GM12878 (cell line): Measurements from ENCODE around the gene WHRN. TPM values are rescaled to one million over a fixed set of nuclear protein-coding genes. Genes with fewer than 3 reads are reported as not detected.

ENCODE experiments used
- ATAC-seq: fragments of 200-7000 bp; cut with Tn5 transposase; 3 replicates; pipeline ENCODE4 v1.9.1; 2020; ENCODE audit warnings: mild to moderate bottlenecking, moderate library complexity
- BruUV-seq: library from RNA; stranded (reverse); fragments of 400-500 nt; replicated peaks from 2 replicates; lab custom pipeline; 2021; lab: Mats Ljungman, UMichigan
- CTCF ChIA-PET: fragments of 300-600 bp; sonication (Branson Sonifier 250); formaldehyde crosslinking; extraction: SDS; loops from one replicate; lab custom pipeline; 2021; ENCODE audit warnings: inconsistent platforms; lab: Yijun Ruan, JAX
- POLR2A ChIA-PET: fragments of 350-600 bp; formaldehyde crosslinking; extraction: SDS; loops from one replicate; lab custom pipeline; 2021; ENCODE audit warnings: inconsistent platforms; lab: Charles Lee
- RAD21 ChIA-PET: fragments of 300-600 bp; sonication (Branson Sonifier 250); formaldehyde crosslinking; loops from one replicate; lab custom pipeline; 2023; ENCODE audit warnings: antibody characterized with exemption; ENCODE audit not compliant: unreplicated experiment; lab: Charles Lee
- SMC1A ChIA-PET: fragments of 300-600 bp; sonication (Branson Sonifier 250); formaldehyde crosslinking; loops from one replicate; lab custom pipeline; 2023; ENCODE audit not compliant: unreplicated experiment, uncharacterized antibody; lab: Charles Lee
- DNase-seq: peaks from one replicate; pipeline ENCODE4 v3.0.0-alpha.2; 2011; ENCODE audit warnings: low read depth, low spot score
- FAIRE-seq: peaks from 3 replicates; lab custom pipeline; 2011; peaks lifted over from hg19 to GRCh38; lab: Jason Lieb, UNC
- H2AFZ ChIP-seq: 2 replicates; pipeline ENCODE4 v1.6.0; 2011; ENCODE audit warnings: low read depth, low read length, control low read depth; ENCODE audit not compliant: control insufficient read depth
- H3K27ac ChIP-seq: 2 replicates; pipeline ENCODE4 v1.5.1; 2011; ENCODE audit warnings: control low read depth; ENCODE audit not compliant: control insufficient read depth, insufficient read depth
- H3K27me3 ChIP-seq, 2 experiments: replicated peaks in 1 of 2; 2 replicates each; pipeline versions ENCODE4 v1.6.0 to v1.6.1; 2011; ENCODE audit warnings: low read length in 1 of 2; ENCODE audit not compliant: control insufficient read depth in 2 of 2, insufficient read depth in 2 of 2
- H3K36me3 ChIP-seq, 2 experiments: 2 replicates each; pipeline ENCODE4 v1.5.1; 2011; ENCODE audit warnings: low read length in 1 of 2; ENCODE audit not compliant: control insufficient read depth in 2 of 2, insufficient read depth in 2 of 2
- H3K4me1 ChIP-seq: 2 replicates; pipeline ENCODE4 v1.6.1; 2011; ENCODE audit warnings: mild to moderate bottlenecking, low read length, moderate library complexity, mixed read lengths; ENCODE audit not compliant: control insufficient read depth, insufficient read depth
- H3K4me2 ChIP-seq: 2 replicates; pipeline ENCODE4 v1.6.0; 2011; ENCODE audit warnings: control low read depth; ENCODE audit not compliant: control insufficient read depth, insufficient read depth
- H3K4me3 ChIP-seq: fragments of 200-600 bp; sonication (generic); 2 replicates; pipeline ENCODE4 v1.5.1; 2016
- H3K79me2 ChIP-seq: 2 replicates; pipeline ENCODE4 v1.6.0; 2011; ENCODE audit warnings: low read length; ENCODE audit not compliant: control insufficient read depth, insufficient read depth
- H3K9ac ChIP-seq: 2 replicates; pipeline ENCODE4 v1.8.0; 2011; ENCODE audit warnings: low read length, control low read depth, mixed read lengths; ENCODE audit not compliant: control insufficient read depth, insufficient read depth
- H3K9me3 ChIP-seq: replicated peaks from 3 replicates; pipeline ENCODE4 v1.5.1; 2011; ENCODE audit warnings: mild to moderate bottlenecking, low read length; ENCODE audit not compliant: control insufficient read depth, insufficient read depth
- H4K20me1 ChIP-seq: 2 replicates; pipeline ENCODE4 v1.6.0; 2011; ENCODE audit not compliant: control insufficient read depth, insufficient read depth
- ATF7 ChIP-seq: fragments of 450-650 bp; IDR thresholded peaks from 2 replicates; pipeline ENCODE4 v1.6.1; 2016; ENCODE audit warnings: low read depth, mild to moderate bottlenecking
- PBX3 ChIP-seq: IDR thresholded peaks from 2 replicates; pipeline ENCODE4 v1.6.1; 2011; ENCODE audit warnings: mild to moderate bottlenecking, low read depth, low read length, moderate library complexity; ENCODE audit not compliant: insufficient replicate concordance
- SRF ChIP-seq, 2 experiments: IDR thresholded peaks; 2 replicates each; pipeline ENCODE4 v1.6.1; 2011; ENCODE audit warnings: low read depth in 2 of 2, low read length in 2 of 2, mild to moderate bottlenecking in 1 of 2, moderate library complexity in 1 of 2
- ZNF592 ChIP-seq: fragments of 450-650 bp; IDR thresholded peaks from 2 replicates; pipeline ENCODE4 v1.6.1; 2017; ENCODE audit warnings: mild to moderate bottlenecking, moderate library complexity
- WGBS: methylation state at CpG from one replicate; pipeline ENCODE4 v1.1.6; 2016; ENCODE audit warnings: low lambda C conversion rate; ENCODE audit not compliant: insufficient replicate concordance, insufficient coverage; ENCODE audit errors: missing lambda C conversion rate; 5-methylcytosine and 5-hydroxymethylcytosine counted together
- in situ Hi-C: fragments of 300-500 bp; cut with MboI; formaldehyde crosslinking; loops from 9 replicates; pipeline ENCODE4 v1.14.3; 2018; ENCODE audit warnings: mixed read lengths
- intact Hi-C: fragments of 100-400 bp; cut with micrococcal nuclease; formaldehyde crosslinking; loops from one replicate; pipeline ENCODE4 v1.14.2; 2022; ENCODE audit not compliant: unreplicated experiment
- polyA plus RNA-seq, 11 experiments: library from polyadenylated mRNA; depleted of rRNA in 4 of 11; unstranded in 6 of 11; stranded (reverse) in 5 of 11; fragments of >200 nt; fragmentation: Nextera tagmentation in 4 of 11; fragmentation: Illumina TruSeq in 1 of 11; extraction: Ambion mirVana in 4 of 11; extraction: Trizol in 1 of 11; gene quantifications; 1 replicate in 1 of 11; 2 replicates in 10 of 11; pipeline versions ENCODE4 v1.2.1 to v1.2.3, GENCODE V29; 2011 to 2016; ENCODE audit warnings: inconsistent platforms in 2 of 11, missing spikeins in 2 of 11, low read depth in 1 of 11
- total RNA-seq, 4 experiments: library from RNA; depleted of rRNA in 3 of 4; stranded (reverse); fragments of >200 nt in 3 of 4; fragmentation: Illumina TruSeq in 1 of 4; extraction: Trizol in 1 of 4; gene quantifications; 2 replicates each; pipeline versions ENCODE4 v1.2.1 to v1.2.3, GENCODE V29; 2013 to 2021

The WHRN gene
- total and polyA plus RNA-seq, 10 of the 15 experiments (the other 5 are each of a cell fraction or from before 2014, with no cell fraction given) = 0.04 to 18.2 (median 0.68) TPM; not detected in 1

- no peaks in the 10 kb centered on the region for H4K20me1 ChIP-seq
- no peak for TF ChIP-seq ATF7
- TF ChIP-seq PBX3 = no peak
- TF ChIP-seq SRF (IDR thresholded peaks at IDR 0.05; ENCODE audit: low read depth in 2 of 2, low read length in 2 of 2) = no peak
- no peak for TF ChIP-seq ZNF592
- TF ChIP-seq, all 136 proteins: peak for 0
- no peak for DNase-seq
- no peak overlapping the region for H3K27ac ChIP-seq
- no peak overlapping the region for H3K9ac ChIP-seq
- ChIA-PET RAD21 (interaction anchor here (1.2 to 6.5 kb wide), 3 partner anchors 70 to 216 kb away, joined by 3 to 49 read pairs (median 3); no protein-coding TSS in a partner anchor), CTCF (interaction anchor here (0.7 to 8.1 kb wide), 6 partner anchors 10 to 223 kb away, joined by 3 to 104 read pairs (median 22); partner anchors contain the start of gene WHRN), POLR2A (interaction anchor here (0.5 to 0.7 kb wide), 3 partner anchors 12 to 166 kb away, joined by 3 read pairs; no protein-coding TSS in a partner anchor), SMC1A (interaction anchor here (1.0 to 10.1 kb wide), 6 partner anchors 8 to 215 kb away, joined by 3 to 139 read pairs (median 22); partner anchors contain the start of genes ATP6V1G1 and WHRN)
- WGBS = 0% methylated on average over 2 of the region's 2 CpGs
- no TSS peak for BruUV-seq
- H2AFZ ChIP-seq = no peak overlapping the region
- no peaks in the 10 kb centered on the region for H3K4me1 ChIP-seq
- H3K9me3 ChIP-seq = no peaks in the 10 kb centered on the region
- in situ Hi-C loops = no loop called here
- H3K4me2 ChIP-seq = no peak overlapping the region
- no peaks in the 10 kb centered on the region for H3K79me2 ChIP-seq
- FAIRE-seq = no peak
- no peaks in the 10 kb centered on the region; a peak in 1 of 4 replicates for H3K36me3 ChIP-seq
- no peak for ATAC-seq
- intact Hi-C loops = no loop called here
- H3K27me3 ChIP-seq = peaks cover 0 to 4% of the 10 kb centered on the region in 2 experiments; a peak in 1 of 4 replicates
- no peak overlapping the region for H3K4me3 ChIP-seq
Measured at GRCh38 chr9:114437401-114437893, 67.8 kb downstream of the WHRN start.
